Epithelial cell of esophagus (primary cell): Measurements from ENCODE around the gene FHOD3.
A peak's percentile ranks its signal among the peaks of the same experiment; 100 is the strongest.

Experiments
- DNase-seq: peaks from one replicate; pipeline ENCODE4 v3.0.0; 2010; ENCODE audit warnings: low read depth
- H3K4me3 ChIP-seq: 2 replicates; pipeline ENCODE4 v1.5.1; 2011; ENCODE audit warnings: mild to moderate bottlenecking, low read length, control low read depth
- TF ChIP-seq, protein P1 (sequence below): IDR thresholded peaks from 2 replicates; pipeline ENCODE4 v1.5.1; 2011; ENCODE audit warnings: low read depth, mild to moderate bottlenecking, low read length, control low read depth, inconsistent platforms; ENCODE audit not compliant: insufficient read depth; ENCODE audit errors: missing control alignments

The FHOD3 gene

DNA sequence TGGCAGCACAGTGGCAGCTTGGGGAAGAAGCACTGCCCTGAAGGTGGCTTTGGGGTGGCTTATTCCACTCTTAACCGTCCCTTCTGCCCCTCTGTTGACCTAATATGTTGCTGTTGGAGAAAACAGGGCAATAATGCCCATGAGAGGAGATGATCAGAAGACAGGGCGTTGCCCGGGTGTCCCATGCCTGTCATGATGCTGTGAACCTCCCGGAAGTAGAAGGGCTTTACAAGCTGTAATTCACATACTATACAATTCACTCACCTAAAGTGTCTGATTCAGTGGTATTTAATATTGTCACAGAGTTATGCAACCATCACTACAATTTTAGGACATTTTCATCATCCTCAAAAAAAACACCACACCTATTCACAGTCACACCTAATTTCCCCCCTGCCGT is 112.3 kb downstream of the FHOD3 start:
- TF ChIP-seq, protein P1, sequence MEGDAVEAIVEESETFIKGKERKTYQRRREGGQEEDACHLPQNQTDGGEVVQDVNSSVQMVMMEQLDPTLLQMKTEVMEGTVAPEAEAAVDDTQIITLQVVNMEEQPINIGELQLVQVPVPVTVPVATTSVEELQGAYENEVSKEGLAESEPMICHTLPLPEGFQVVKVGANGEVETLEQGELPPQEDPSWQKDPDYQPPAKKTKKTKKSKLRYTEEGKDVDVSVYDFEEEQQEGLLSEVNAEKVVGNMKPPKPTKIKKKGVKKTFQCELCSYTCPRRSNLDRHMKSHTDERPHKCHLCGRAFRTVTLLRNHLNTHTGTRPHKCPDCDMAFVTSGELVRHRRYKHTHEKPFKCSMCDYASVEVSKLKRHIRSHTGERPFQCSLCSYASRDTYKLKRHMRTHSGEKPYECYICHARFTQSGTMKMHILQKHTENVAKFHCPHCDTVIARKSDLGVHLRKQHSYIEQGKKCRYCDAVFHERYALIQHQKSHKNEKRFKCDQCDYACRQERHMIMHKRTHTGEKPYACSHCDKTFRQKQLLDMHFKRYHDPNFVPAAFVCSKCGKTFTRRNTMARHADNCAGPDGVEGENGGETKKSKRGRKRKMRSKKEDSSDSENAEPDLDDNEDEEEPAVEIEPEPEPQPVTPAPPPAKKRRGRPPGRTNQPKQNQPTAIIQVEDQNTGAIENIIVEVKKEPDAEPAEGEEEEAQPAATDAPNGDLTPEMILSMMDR: no peak
- H3K4me3 ChIP-seq: no peak overlapping the region
- no peak for DNase-seq

DNA sequence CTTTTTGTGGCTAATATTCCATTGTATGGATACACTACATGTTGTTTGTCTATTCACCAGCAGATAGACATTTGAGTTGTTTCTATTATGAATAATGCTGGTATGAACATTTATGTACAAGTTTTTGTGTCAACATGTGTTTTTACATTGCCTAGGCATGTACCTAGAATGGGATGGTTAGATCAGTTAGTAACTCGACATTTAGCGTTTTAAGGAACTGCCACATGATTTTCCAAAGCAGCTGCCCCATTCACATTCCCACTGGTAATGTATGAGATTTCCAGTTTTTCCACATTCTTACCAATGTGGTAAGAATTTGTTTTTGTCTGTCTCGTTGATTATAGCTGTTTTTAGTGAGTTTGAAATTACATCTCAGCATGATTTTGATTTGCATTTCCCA is 112.8 kb downstream of the FHOD3 start:
- TF ChIP-seq, protein P1: no peak
- DNase-seq: peak; percentile 73
- no peak overlapping the region for H3K4me3 ChIP-seq

- DNase-seq: peak; percentile 54
- H3K4me3 ChIP-seq: no peak overlapping the region
- TF ChIP-seq, protein P1: peak; percentile 45
Measured at GRCh38 chr18:36411745-36412168, 114.2 kb downstream of the FHOD3 start.

GRCh38 chr18:36412778-36413177 is 115.3 kb downstream of the FHOD3 start:
- DNase-seq: peak; percentile 63
- TF ChIP-seq, protein P1: peak; percentile 57
- H3K4me3 ChIP-seq: no peak overlapping the region

- no peak for DNase-seq
- no peak overlapping the region for H3K4me3 ChIP-seq
- TF ChIP-seq, protein P1: no peak
Measured at GRCh38 chr18:36415171-36415570, 117.7 kb downstream of the FHOD3 start.

DNA sequence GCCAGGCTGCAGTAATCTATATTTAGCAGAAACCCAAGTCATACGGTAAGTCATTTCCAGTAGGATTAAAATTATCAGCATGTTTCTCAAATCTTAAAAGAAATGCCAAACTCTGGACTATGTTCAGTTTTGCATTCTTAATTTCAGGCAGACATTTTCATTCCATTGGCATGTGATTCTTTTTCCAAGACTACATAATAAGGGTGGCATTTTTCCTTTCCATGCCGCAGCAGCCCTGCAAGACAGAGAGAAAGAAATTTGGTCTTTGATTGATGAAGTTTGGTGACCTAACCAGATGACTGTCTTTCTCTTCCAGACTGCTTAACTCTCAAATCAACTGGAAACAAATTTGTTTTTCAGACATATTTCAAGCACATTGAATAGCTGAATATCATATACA is 118.1 kb downstream of the FHOD3 start:
- H3K4me3 ChIP-seq: no peak overlapping the region
- TF ChIP-seq, protein P1: no peak
- DNase-seq: no peak

- TF ChIP-seq, protein P1: no peak
- DNase-seq: no peak
- H3K4me3 ChIP-seq: no peak overlapping the region
Measured at GRCh38 chr18:36419188-36419899, 121.8 kb downstream of the FHOD3 start.
